Measurements from ENCODE around the gene LPCAT1.

The LPCAT1 gene

GRCh38 chr5:1523480-1523792, 324 bp downstream of the LPCAT1 start:
- ATAC-seq = no peak
- TF ChIP-seq TOX (CRISPR knock-in tag; IDR thresholded peaks at IDR 0.05; ENCODE audit: borderline replicate concordance) (no peak), ZC3H10 (CRISPR knock-in tag; IDR thresholded peaks at IDR 0.05) (no peak), PATZ1 (CRISPR knock-in tag; IDR thresholded peaks at IDR 0.05; ENCODE audit: borderline replicate concordance) (no peak), CSDC2 (CRISPR knock-in tag; IDR thresholded peaks at IDR 0.05) (no peak), ISL1 (CRISPR knock-in tag; IDR thresholded peaks at IDR 0.05) (no peak), ZNF8 (CRISPR knock-in tag; IDR thresholded peaks at IDR 0.05) (no peak)

GRCh38 chr5:1522601-1523479, 920 bp downstream of the LPCAT1 start:
- no peak for TF ChIP-seq ZNF70 (CRISPR knock-in tag; IDR thresholded peaks at IDR 0.05)
- TF ChIP-seq ESRRG (CRISPR knock-in tag; IDR thresholded peaks at IDR 0.05) = no peak
- TF ChIP-seq ZFP3 (CRISPR knock-in tag; IDR thresholded peaks at IDR 0.05) = no peak
- no peak for TF ChIP-seq RARB (CRISPR knock-in tag; IDR thresholded peaks at IDR 0.05)
- no peak for TF ChIP-seq TCF4 (CRISPR knock-in tag; IDR thresholded peaks at IDR 0.05; ENCODE audit: borderline replicate concordance)
- peak; percentile 39 for ATAC-seq

DNA sequence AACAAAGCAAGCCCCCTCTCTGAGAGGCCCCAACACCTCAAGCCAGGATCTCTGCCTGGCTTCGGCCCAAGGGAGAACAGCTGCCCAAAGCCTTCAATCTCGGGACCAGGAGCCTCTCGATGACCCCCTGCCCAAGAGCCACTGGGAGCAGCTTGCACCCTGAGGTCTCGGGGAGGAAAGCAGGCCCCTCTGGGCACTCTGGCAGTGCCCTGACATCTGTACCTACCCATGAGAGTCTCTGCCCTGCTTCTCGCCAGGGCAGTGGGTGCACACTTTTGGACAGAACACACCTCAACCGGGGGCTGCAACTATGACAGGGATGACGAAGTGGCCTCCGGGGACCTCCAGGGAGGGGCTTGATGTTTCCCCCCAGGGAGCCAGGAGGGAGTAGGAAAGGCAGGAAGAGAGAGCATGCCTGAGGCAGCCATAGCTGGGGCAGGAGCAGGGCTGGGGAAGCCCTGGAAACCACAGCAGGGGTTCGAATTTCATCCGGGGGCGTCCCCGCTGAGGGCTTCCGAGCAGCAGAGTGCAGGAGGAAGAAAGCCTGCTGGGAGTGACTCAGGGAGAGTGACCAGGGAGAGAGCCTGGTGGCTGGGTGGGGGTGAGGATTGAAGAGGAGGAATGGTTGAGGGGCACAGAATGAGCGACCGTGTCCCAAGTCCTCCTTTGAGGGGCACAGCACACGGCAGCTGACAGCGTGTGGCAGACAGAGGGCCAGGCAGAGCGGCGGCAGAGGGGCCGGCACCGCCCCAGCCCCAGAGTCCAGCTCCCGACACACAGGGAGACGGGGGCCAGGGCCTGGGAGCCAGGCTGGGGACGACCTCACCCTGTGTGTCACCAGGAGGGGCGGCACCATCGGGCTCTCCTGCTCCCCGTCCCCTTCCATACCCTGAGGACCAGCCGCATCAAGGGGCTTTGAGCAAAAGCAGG, 1.8 kb downstream of the LPCAT1 start:
- ATAC-seq = peak; percentile 76
- TF ChIP-seq PATZ1 (CRISPR knock-in tag; IDR thresholded peaks at IDR 0.05; ENCODE audit: borderline replicate concordance) = no peak

- TF ChIP-seq ARNTL (CRISPR knock-in tag; IDR thresholded peaks at IDR 0.05; ENCODE audit: borderline replicate concordance, low read depth) = no peak
- no peak for TF ChIP-seq PPARA (CRISPR knock-in tag; IDR thresholded peaks at IDR 0.05; ENCODE audit: borderline replicate concordance)
- TF ChIP-seq SNAI2 (CRISPR knock-in tag; IDR thresholded peaks at IDR 0.05) = no peak
- TF ChIP-seq ISL1 (CRISPR knock-in tag; IDR thresholded peaks at IDR 0.05) = no peak
- TF ChIP-seq, protein P1, sequence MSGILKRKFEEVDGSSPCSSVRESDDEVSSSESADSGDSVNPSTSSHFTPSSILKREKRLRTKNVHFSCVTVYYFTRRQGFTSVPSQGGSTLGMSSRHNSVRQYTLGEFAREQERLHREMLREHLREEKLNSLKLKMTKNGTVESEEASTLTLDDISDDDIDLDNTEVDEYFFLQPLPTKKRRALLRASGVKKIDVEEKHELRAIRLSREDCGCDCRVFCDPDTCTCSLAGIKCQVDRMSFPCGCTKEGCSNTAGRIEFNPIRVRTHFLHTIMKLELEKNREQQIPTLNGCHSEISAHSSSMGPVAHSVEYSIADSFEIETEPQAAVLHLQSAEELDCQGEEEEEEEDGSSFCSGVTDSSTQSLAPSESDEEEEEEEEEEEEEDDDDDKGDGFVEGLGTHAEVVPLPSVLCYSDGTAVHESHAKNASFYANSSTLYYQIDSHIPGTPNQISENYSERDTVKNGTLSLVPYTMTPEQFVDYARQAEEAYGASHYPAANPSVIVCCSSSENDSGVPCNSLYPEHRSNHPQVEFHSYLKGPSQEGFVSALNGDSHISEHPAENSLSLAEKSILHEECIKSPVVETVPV (CRISPR knock-in tag; IDR thresholded peaks at IDR 0.05) = no peak
- no peak for ATAC-seq
Observed at GRCh38 chr5:1520791-1521453, 2.8 kb downstream of the LPCAT1 start.

GRCh38 chr5:1519631-1520210, 4.0 kb downstream of the LPCAT1 start:
- no peak for ATAC-seq
- no peak for TF ChIP-seq TOX (CRISPR knock-in tag; IDR thresholded peaks at IDR 0.05; ENCODE audit: borderline replicate concordance)
- TF ChIP-seq PATZ1 (CRISPR knock-in tag; IDR thresholded peaks at IDR 0.05; ENCODE audit: borderline replicate concordance) = no peak
- TF ChIP-seq, protein P2, sequence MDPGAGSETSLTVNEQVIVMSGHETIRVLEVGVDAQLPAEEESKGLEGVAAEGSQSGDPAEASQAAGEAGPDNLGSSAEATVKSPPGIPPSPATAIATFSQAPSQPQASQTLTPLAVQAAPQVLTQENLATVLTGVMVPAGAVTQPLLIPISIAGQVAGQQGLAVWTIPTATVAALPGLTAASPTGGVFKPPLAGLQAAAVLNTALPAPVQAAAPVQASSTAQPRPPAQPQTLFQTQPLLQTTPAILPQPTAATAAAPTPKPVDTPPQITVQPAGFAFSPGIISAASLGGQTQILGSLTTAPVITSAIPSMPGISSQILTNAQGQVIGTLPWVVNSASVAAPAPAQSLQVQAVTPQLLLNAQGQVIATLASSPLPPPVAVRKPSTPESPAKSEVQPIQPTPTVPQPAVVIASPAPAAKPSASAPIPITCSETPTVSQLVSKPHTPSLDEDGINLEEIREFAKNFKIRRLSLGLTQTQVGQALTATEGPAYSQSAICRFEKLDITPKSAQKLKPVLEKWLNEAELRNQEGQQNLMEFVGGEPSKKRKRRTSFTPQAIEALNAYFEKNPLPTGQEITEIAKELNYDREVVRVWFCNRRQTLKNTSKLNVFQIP (CRISPR knock-in tag; IDR thresholded peaks at IDR 0.05; ENCODE audit: borderline replicate concordance, low read depth) = no peak
- TF ChIP-seq PPARA (CRISPR knock-in tag; IDR thresholded peaks at IDR 0.05; ENCODE audit: borderline replicate concordance) = no peak
- no peak for TF ChIP-seq ARNTL (CRISPR knock-in tag; IDR thresholded peaks at IDR 0.05; ENCODE audit: borderline replicate concordance, low read depth)
- no peak for TF ChIP-seq ZNF8 (CRISPR knock-in tag; IDR thresholded peaks at IDR 0.05)
- no peak for TF ChIP-seq RARB (CRISPR knock-in tag; IDR thresholded peaks at IDR 0.05)
- TF ChIP-seq TSHZ2 (CRISPR knock-in tag; IDR thresholded peaks at IDR 0.05) = no peak
